Stimulated activated CD4-positive, alpha-beta T cell treated with anti-CD3 and anti-CD28 coated beads, Interleukin-4, amount 100 ng/mL, for 1 hour (primary cell): Measurements from ENCODE around the gene PXDN.
"Not testable (repeated sequence)": the region's sequence is repeated elsewhere in the genome, so short reads cannot be mapped to it uniquely, and the experiment has no call there.

ENCODE experiments used
- DNase-seq: peaks from one replicate; pipeline ENCODE4 v3.0.0-alpha.2; 2020

PXDN gene

DNA sequence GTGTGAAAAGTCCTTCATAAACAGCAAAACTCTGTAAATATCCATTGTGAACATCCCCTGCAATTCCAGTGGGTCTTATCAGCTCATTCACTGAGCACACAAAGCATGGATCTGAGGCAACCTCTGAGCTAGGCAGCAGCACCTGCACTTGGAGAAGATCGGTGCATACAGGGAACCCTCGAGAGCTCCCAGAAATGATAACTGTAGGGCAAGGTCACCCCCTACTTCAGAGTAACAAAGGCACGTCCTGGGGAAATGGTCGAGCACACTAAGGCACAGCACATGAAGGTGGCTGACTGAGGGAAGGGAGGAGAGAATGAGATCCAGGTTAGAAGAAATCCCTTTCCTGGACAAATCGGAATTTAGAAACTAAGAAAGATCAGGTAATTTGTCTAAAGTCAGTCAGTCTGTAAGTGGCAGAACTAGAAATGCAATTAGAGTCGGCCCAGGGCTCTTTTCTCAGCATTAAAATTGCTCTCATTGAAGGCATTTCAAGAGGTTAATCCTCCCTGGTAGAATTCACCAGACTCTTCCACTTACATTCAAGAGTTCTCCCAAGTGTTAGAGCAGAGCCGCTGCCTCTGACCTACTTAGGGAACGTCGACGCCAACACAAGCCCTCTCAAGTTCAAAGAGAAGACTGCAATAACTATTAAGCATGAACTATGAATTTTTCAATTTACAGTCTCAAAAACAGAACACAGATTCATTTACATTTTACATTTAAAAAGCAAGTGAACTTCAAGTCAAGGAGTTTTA is 45.9 kb downstream of the PXDN start:
- no peak for DNase-seq

DNA sequence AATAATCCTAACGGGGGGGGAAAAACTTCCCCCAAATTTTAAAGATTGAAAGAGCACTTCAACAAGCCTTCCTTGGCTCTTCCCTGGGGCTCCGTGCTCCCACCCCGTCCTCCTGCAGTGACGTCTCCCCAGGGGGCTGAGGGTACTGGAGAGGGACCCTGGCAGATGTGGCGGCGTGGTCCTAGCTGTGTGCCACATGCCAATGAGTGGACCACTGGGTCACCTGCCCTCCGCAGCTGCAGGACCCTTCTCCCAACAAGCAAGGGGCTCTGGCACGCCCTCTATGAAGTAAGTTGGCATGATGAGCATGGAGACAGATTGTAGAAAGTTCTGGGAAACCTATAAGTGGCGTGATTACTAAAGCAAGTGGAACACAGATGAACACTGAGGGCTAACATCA is 46.7 kb downstream of the PXDN start:
- DNase-seq: no peak

DNA sequence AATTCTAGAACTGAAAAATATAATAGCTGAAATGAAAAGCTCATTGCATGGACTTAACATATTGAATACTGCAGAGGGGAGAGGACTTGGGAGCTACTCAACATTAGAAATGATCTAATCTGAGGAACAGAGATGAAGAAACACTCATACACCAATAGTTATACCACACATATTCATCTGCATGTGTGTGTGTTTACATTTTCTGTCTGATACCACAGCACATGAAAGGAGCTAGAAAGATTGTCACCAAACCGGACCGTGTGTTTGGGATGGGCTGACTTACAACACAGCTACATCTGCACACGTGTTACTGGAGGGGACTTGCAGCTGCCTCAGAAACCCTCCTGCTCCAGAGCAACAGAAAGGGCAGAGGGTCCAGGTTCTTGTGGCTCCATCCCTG is 47.8 kb downstream of the PXDN start:
- DNase-seq: no peak

DNA sequence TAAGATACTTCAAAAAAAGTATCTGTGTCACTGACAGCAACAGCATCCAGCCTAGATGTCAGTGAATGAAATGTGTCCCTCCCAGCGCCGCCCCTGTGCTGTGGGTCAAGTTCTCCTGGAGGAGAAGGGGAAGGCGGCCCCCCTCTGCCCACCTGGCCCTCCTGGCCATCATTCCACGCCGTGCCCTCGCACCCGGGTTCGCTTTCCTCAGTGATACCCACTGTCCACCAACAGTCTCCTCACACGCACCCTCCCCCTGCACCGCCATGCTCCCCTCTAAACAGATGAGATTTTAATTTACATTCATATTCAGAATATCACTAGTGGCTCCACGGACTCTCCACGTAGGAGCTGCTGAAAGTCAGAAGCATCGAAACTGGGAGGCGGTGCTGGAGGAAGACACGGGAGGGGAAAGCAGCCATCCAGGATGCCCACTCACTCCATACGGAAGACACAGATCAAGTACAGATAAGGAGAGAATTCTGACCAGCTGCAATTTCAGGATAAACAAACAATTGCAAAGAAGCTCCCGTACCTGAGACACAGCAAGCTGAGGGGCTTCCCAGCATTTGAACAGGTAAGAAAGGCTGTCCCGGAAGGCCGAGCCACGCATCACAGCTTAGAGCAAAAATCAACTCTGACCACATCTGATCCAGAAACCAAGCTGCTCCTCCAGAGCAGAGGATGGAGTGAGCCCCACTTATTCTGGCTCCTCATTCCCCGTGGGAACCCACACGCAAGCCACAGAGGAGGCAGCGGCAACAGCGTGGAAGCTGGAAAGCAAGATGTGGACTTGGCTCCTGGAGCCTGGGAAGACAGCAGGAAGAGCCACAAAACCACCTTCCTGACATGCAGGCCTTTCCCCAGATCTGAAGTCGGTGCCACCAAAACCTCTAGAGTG is 49.7 kb downstream of the PXDN start:
- no peak for DNase-seq

DNA sequence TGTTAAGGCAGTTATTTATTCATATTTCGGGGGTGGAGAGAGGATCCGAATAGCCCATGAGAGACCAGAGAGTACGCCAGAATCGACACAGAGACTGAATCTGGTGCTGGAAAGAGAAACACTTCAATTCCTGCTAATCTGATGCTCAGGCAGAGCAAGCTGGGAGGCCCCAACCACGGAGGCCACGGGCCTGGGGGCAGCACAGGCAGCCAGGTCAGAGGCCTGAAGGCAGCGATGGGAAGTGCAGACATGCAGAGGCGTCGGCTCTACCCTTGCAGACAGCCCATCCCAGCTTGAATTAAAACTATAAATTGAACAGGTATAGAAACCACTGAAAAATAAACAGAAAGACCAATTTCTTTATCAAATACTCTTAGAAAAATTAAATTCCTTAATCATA is 50.6 kb downstream of the PXDN start:
- DNase-seq: no peak

DNA sequence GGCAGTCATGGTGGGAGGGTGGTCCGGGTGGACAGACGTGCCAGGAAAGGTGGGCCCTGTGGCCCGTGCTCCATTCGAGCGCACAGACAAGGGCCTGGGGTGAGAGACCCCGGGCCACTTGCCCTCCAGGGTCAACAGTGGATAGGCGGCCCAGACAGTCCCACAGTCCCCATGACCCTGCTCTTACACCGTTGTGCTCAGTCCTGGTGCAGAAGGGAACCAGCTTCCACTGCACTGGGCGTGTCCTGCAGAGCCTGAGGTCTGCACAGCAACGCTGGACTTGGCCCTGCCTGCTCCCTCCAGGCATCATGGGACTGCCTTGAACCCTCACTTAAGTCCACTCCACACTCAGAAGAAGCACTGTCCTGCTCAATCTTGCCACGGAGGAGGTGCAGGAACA is 52.0 kb downstream of the PXDN start:
- DNase-seq: no peak

DNA sequence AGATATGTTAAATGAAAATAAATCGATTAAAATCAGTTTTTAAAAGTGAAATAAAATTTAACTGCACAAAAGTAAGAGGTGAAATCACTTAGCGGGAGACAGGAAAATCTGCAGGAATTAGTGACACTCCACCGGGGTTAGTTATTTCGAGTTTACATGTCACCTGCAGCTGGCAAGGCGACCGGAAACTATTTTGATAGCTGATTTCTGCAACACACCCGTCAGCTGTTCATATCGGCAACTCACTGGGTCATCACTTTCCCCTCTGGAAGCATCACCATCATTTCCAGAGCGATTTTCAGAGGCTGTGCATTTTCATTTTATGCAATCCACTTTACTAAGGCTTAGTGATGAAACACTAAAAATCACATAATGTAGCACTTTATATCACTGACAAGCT is 52.9 kb downstream of the PXDN start:
- no peak for DNase-seq

DNA sequence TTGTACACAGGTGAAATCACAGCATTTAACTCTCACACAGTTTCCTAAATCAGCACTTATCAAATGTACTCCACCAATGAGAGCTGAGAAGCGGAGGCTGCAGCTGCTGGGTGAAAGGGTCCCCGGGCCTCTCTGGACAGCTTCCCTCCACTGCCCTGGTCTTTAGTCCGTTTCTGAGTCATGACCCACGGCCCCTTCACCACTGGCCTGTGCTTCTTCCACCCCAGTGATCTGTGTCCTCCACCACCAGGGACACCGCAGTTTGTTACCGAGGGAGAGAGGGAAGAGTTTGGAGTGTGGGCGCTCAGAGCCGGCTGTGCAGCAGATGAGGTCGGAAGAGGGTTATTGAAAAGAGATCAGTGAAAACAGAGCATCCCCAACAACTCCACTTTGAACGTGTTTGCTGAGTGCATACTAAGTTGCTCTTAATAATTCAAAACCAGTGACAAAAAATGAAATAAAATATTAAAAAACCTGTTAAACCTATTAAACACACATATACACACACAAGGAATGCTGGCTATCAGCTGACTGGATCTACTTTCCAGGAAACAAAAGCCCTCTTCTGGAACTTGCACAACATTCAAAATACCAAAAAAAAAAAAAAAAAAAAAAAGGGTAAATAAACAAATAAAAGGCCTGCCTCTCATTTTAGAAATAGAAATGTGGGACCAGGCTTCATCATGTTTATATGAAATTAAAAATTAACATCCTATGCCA is 54.1 kb downstream of the PXDN start:
- DNase-seq: no peak

DNA sequence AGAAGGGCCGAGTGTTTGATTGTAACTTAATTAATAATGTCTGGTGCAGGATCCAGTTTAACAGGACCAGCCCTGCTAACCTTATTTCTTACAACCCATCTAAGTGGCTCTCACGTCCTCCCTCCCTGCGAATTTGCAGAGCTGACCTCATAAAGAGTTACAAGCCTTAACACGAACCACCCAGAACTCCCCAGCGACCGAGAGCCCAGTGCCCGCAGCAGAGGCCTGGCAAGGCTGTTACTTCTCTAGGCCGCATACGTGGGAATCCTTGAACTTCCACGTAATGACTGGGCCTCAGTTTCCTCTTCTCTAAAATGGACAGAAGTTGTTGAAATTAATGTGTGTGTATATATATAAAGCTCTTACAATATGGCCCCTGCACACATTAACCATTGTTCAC is 55.5 kb downstream of the PXDN start:
- no peak for DNase-seq

DNA sequence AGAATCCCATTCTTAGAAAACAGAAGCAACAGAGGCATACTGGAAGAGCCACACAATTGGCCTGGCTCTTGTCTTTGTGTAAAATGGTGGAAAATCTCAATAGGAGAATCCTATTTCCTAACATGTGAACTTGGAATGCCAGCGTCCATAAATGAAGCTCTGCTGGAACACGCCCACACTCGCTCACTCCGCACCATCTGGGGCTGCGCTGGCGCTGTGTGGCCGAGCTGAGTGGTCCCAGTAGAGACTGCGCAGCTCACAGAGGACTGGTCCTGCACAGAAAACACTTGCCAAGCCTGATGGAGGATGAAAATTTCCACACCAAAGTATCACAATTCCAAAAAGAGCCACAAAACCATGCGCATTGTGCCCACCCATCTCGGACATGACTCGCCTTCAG is 56.2 kb downstream of the PXDN start:
- DNase-seq: no peak

DNA sequence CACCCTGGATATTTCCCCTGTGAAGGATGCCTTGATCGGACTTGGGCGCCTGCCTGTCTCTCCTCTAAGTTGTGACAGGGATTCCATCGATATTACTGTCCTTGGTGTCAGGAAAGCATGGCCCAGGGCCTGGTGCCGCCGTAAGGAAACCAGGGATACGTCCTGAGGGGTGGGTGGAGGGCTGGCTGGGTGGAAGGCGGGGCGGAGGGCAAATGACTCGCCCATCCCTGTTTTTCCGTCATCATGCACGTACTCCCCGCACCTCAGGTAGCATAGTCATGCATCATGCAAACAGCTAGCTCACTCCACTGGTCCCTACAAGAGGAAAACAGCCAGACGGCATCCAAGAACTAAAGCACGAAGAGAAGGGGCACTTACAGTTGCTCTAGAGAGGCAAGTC is 57.1 kb downstream of the PXDN start:
- no peak for DNase-seq

DNA sequence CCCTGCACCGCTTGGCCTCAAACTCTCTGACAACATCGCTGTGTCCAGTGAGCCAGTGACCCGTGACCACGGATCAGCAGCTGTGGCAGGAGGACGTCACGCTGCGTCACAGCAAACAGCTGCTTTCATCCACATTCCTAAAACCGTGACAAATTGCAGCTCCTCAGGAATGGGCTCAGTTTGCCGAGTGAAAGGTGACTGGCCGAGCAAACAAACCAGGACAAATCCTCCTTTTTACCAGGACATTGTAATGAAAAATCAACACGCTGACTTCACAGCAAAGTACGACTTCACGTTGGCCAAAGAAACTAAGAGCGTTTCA is 57.6 kb downstream of the PXDN start:
- DNase-seq: no peak

DNA sequence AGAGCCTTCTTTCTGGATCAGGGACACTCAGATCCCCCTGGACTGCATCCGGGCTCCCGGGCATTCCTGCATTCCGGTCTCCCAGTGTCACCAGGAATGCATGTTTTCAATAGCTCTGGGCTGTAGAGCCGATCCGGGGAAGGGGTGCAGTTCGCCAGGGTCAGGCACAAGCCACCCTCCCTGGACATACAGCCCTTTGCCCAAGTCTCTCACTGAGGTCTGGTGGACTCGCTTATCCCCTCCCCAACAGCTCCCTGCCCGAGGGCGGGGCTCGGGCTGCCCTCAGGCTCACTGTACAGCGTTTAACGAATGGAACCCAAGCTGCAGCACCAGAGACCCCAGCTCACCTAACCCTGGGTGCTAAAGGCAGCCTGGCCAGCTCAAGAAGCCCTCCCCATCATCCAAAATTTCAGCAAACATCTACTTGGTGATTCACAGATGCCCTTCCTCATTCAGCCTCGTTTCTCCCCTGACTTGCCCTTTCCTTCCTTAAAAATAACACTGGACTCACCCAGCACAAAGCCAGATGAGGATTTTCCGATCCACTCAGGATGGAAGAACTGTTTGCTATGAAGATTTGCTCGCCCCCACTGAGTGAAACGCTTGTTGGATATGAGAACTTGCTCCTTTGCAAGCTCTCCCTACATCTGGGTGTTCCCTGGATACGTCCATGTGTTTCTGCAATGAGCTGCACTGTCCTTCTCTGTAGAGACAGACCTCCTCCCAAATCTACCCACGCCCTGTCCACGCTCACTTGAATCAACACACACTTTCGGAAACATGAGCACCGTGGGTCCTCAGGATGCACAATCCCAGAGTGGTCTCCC is 58.1 kb downstream of the PXDN start:
- DNase-seq: no peak

DNA sequence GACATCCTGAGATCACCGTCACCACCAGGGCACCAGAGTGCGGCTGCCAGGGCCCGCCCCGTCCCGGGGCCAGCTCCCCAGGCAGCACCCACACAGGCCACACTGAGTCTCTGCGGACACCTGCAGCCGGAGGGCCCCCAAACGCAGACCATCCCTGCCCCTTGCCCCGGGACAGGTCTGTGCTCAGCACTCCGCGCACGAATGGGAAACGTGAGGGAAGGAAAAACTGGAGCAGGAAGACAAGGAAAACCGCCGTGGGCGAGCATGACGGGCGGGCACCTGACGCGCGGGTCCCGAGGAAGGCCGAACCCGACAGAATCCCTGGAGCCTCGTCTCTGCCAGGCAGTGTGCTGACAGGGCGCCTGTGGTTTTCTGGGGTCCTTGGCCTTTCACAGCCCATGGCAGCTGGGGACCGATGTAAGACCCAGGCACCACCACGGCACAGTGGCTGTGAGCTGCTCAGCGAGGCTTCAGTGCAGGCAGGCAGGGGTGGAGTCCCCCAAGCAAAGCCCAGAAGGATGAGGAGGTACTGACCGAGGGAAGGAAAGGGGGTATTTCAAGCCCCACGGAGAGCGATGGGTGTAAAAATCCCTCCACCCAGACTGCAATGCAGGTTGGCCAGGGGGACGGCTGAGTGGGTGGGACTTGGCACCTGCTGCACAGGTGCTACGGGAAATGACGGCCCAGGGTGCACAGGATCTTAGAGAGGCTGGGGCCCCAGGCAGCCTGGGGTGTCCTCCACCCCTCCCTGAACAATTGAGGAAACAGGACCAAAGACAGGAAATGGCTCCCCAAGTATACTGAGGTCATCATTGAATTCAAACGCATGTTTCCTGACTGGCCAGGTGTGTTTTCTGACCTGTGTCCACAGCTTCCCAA is 59.0 kb downstream of the PXDN start:
- no peak for DNase-seq

DNA sequence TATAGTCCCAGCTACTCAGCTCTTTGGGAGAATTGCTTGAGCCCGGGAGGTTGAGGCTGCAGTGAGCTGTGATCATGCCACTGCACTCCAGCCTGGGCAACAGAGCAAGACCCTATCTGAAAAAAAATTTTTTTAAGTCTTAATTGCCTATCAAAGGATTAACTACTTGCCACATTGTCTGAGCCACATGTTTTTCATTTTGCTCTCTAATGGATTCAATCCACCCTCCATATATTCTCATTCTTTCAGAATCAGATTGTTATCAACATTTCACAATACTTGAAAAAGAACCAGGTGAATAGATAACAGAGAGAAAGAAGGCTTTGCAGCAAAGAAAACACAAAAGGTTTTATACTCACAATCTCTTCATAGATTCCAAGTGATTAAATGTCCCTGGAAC is 61.0 kb downstream of the PXDN start:
- DNase-seq: no peak

DNA sequence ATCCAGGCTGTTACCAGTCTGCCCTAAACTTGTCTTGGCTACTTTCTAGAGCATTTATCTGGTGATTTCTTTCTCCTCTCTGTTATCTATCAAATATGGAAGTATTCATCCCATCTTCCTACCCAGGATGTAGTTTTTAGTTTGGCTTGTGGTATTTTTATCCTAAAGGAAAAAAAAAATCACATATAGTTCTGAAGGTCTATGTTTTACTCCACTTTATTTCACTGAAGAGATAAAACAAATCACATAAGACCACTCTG is 62.2 kb downstream of the PXDN start:
- no peak for DNase-seq

DNA sequence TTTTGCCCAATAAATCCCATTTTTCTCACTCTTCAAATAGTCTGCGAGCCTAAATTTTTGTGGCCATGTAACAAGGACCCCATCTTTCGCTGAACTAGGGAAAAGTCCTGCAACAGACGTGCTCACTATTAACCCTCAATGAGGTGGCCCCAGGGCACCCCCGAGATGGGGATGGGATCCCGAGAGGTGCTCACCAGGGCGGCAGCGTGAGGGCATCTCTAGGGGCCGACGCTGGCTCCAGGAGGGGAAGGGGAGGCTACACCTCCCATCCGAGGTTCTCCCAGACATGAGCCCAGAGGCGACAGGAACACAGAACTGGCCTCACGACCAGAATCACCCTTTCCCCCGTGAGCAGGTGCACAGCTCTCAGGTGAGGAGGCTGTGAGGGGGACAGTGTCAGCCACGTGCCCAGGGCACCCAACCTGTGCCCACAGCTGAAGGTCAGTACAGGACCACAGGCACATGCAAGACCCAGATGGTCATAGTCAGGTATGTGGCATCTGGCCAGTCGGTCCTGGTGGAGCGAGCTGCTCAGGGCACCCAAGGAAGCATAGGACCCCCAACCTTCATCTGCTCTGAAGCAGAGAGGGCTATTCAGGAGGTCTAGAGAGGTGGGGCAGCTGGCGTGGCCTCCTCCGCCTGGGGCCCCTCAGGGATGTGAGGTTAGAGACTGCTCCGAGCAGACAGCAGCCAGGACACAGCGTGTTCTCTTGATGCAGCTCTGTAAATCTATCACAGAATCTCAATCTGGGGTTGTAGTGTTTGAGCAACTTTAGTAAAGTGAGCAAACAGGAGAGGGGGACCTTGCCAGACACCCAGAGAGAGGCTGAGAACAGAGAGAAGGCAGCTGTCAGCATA is 62.8 kb downstream of the PXDN start:
- no peak for DNase-seq

DNA sequence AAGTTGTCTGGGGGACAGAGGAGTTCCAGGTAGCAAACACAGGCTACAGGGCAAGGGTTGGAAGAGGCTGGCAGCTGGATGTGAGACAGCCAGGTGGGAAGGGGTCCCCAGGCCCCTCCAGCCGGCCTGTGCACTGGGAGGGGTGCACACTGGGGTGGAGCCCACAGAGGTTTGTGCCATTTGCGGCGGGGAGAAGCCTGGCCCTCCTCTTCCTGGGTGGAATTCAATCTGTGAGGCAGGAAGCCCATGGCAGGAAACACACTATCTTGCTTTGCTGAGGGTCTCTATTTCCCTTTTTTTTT is 63.3 kb downstream of the PXDN start:
- DNase-seq: no peak

DNA sequence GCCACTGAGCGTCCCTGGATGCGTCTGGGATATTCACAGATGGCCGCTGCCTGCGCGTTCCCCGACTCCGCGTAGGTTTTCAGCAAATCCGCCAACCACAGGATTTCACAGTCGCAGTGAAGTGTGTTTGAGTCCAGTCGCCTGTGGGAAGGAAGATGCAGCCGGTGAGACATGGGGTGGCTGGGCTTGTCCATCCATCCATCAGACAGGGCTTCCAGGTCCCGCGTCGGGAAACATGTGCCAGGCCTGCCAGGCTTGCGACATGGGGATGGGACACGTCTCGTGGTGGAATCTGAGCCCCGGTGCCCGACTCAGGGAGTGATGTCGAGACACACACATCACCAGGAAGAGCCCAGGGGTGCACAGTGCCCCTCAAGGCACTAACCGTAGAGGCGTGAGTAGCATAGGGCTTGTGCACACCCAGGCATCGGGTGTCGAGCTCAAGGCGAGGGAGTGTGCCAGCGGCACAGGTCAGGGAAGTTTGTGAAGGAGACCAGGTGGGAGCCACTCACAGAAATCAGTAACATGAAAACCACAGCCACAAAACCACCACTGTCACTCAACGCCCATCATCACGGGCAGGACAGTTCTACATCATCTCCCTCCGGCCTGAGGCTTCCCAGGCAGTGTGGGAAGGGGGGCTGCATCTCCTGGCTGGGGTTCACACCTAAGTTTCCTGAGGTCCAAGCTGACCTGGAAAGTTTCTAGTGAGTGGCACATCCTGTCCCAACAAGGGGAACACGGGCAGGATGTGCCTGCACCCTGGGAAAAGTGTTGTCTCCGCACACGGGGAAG is 63.9 kb downstream of the PXDN start:
- DNase-seq: no peak

DNA sequence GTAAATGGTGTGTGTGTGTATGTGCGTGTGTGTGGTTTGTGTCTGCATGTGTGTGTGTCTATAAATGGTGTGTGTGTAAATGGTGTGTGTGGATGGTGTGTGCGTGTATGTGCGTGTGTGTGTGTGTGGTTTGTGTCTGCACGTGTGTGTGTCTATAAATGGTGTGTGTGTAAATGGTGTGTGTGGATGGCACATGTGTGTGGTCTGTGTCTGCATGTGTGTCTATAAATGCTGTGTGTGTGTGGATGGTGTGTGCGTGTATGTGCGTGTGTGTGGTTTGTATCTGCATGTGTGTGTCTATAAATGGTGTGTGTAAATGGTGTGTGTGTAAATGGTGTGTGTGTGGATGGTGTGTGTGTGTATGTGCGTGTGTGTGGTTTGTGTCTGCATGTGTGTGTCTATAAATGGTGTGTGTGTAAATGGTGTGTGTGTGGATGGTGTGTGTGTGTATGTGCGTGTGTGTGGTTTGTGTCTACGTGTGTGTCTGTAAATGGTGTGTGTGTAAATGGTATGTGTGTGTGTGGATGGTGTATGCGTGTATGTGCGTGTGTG is 64.8 kb downstream of the PXDN start:
- DNase-seq: not testable (repeated sequence)
